Right lobe of liver (tissue), 6 donors: ENCODE measurements around the gene ACRBP. TPM values are rescaled to one million over a fixed set of nuclear protein-coding genes. Genes with fewer than 3 reads are reported as not detected.

ENCODE experiments used
- ATAC-seq, 4 donors: fragments of 200-7000 bp; cut with Tn5 transposase; one replicate each; pipeline ENCODE4 v1.9.1; 2020; ENCODE audit warnings: mild to moderate bottlenecking in 4 of 4, moderate library complexity in 4 of 4
- DNase-seq, 3 donors: peaks; one replicate each; pipeline ENCODE4 v3.0.0-alpha.2; 2020
- H3K27ac ChIP-seq, 3 donors: fragments of 200-600 bp; one replicate each; pipeline ENCODE4 v1.8.0; 2022
- H3K27me3 ChIP-seq, 2 donors: fragments of 200-600 bp; one replicate each; pipeline ENCODE4 v1.8.0; 2022
- H3K36me3 ChIP-seq, 4 donors: fragments of 200-600 bp; sonication (generic) in 1 of 4; one replicate each; pipeline versions ENCODE4 v1.5.1 to v1.8.0; 2017 to 2022; ENCODE audit warnings: control low read depth in 1 of 4
- H3K4me1 ChIP-seq, 4 donors: fragments of 200-600 bp; sonication (generic) in 1 of 4; one replicate each; pipeline versions ENCODE4 v1.5.1 to v1.8.0; 2017 to 2022; ENCODE audit warnings: control low read depth in 1 of 4
- H3K4me3 ChIP-seq, 3 donors: fragments of 200-600 bp; one replicate each; pipeline ENCODE4 v1.8.0; 2022
- H3K9me3 ChIP-seq, 4 donors: fragments of 200-600 bp; sonication (generic) in 1 of 4; one replicate each; pipeline versions ENCODE4 v1.5.1 to v1.8.0; 2017 to 2022; ENCODE audit warnings: control low read depth in 1 of 4
- POLR2A ChIP-seq: fragments of 450-650 bp; IDR thresholded peaks from one replicate; pipeline ENCODE4 v1.6.1; 2017; ENCODE audit warnings: antibody characterized with exemption, mild to moderate bottlenecking
- WGBS: methylation state at CpG from one replicate; pipeline ENCODE4 v1.1.6; 2018; ENCODE audit warnings: low coverage, low lambda C conversion rate; ENCODE audit not compliant: insufficient coverage; ENCODE audit errors: missing lambda C conversion rate; 5-methylcytosine and 5-hydroxymethylcytosine counted together
- intact Hi-C, 2 donors: fragments of 100-400 bp; cut with DNase I; formaldehyde crosslinking; loops; one replicate each; pipeline versions ENCODE4 v1.11.2 to v1.14.1; 2022
- total RNA-seq, 6 experiments: library from RNA; depleted of rRNA in 2 of 6; stranded (reverse); fragments of >200 nt in 2 of 6; fragmentation: NEBNext Ultra II Directional in 3 of 6; extraction: Animal tissue kit (Norgen Biotek cat#: 25700) in 3 of 6; gene quantifications; one replicate each; pipeline versions ENCODE4 v1.1.0 to v1.2.4, GENCODE V29; 2016 to 2023
- TF ChIP-seq, protein P1 (sequence below), 4 donors: fragments of 200-600 bp in 3 of 4; fragments of 450-650 bp in 1 of 4; IDR thresholded peaks; one replicate each; pipeline versions ENCODE4 v1.5.1 to v1.8.0; 2016 to 2022; ENCODE audit warnings: antibody characterized with exemption in 4 of 4, mild to moderate bottlenecking in 2 of 4
- donor health status: DM: no; HTN: yes; CAD: no.
- donor health status: DM: no; HTN: no; CAD: no.
- donor health status: DM: no; HTN: no; CAD: no.
- donor health status: DM: no; HTN: yes; CAD: no.
- donor health status: DM: no; HTN: yes; CAD: no.

The ACRBP gene
- total RNA-seq, 6 experiments from 2014 or later = 0.95 to 3.3 (median 1.7) TPM; not detected in 1

DNA sequence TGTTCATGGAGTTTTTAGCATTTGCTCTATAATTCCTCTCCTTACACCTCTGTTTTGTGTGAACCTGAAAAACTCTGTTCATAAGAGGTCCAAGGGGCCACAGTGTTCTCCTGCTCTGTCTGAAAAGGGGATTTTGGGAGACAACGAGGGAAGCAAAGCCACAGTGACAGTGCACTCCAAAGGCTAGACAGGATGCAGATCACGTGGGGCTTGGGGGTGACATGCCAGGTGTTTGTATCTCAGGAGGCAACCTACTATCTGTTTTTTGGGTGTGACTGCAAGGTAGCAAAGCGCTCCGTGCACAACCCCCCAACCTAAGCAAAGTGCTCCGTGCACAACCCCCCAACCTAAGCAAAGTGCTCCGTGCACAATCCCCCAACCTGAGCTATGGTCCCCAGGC is 35.0 kb downstream of the ACRBP start:
- no peak for ATAC-seq
- intact Hi-C loops = no loop called here

DNA sequence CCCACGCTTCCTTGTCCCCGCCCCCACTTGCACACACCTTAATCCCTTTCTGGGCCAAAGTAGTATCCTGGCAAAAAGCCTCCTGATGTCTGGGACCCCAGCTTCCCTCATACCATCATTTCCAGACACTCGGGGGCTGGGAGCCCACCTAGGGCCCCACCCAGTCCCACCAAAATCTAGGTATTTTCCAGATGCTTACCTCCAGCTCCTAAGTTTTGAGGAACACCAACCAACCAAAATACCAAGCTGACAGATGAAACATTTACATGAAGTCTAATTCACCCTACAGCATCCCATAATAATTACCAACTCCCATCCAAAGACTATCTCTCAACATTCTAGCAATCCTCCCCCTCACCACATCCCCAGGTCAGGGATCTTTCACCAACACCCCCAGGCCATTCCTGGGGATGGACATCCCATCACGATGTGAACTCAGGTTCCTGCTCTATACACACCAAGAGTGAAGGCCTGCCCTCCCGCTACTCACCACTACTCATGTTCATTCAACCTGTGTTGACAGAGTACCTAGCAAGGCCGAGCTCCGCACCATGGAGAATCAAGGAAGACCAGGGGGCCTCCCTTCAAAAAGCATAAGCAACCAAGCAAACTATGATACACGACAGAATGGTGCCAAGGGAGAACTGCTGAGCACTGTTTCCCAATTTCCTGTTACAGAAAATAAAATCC is 38.5 kb downstream of the ACRBP start:
- ATAC-seq = no peak
- TF ChIP-seq, protein P1, sequence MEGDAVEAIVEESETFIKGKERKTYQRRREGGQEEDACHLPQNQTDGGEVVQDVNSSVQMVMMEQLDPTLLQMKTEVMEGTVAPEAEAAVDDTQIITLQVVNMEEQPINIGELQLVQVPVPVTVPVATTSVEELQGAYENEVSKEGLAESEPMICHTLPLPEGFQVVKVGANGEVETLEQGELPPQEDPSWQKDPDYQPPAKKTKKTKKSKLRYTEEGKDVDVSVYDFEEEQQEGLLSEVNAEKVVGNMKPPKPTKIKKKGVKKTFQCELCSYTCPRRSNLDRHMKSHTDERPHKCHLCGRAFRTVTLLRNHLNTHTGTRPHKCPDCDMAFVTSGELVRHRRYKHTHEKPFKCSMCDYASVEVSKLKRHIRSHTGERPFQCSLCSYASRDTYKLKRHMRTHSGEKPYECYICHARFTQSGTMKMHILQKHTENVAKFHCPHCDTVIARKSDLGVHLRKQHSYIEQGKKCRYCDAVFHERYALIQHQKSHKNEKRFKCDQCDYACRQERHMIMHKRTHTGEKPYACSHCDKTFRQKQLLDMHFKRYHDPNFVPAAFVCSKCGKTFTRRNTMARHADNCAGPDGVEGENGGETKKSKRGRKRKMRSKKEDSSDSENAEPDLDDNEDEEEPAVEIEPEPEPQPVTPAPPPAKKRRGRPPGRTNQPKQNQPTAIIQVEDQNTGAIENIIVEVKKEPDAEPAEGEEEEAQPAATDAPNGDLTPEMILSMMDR (IDR thresholded peaks at IDR 0.05) = no peak
- no peak for TF ChIP-seq POLR2A
- intact Hi-C loops = no loop called here
- Histone ChIP-seq H3K27ac (no peak overlapping the region), H3K27me3 (no peaks in the 10 kb centered on the region), H3K4me1 (peaks cover 0 to 30% (median 13%) of the 10 kb centered on the region in 4 donors), H3K9me3 (no peaks in the 10 kb centered on the region), H3K4me3 (no peak overlapping the region), H3K36me3 (no peaks in the 10 kb centered on the region)
- peak in 1 of 3 donors; percentile 31 for DNase-seq
- WGBS = 45% methylated on average over 8 of the region's 8 CpGs

More for the DNA sequence above, 35.0 kb downstream of the ACRBP start:
- Histone ChIP-seq H3K9me3 (no peaks in the 10 kb centered on the region), H3K36me3 (no peaks in the 10 kb centered on the region), H3K4me3 (no peak overlapping the region), H3K27me3 (no peaks in the 10 kb centered on the region), H3K4me1 (peaks cover 0 to 20% (median 7%) of the 10 kb centered on the region in 4 donors), H3K27ac (no peak overlapping the region)
- no peak for DNase-seq
- no peak for TF ChIP-seq POLR2A
- TF ChIP-seq, protein P1 (IDR thresholded peaks at IDR 0.05) = no peak
- WGBS = 36% methylated on average over 2 of the region's 6 CpGs

DNA sequence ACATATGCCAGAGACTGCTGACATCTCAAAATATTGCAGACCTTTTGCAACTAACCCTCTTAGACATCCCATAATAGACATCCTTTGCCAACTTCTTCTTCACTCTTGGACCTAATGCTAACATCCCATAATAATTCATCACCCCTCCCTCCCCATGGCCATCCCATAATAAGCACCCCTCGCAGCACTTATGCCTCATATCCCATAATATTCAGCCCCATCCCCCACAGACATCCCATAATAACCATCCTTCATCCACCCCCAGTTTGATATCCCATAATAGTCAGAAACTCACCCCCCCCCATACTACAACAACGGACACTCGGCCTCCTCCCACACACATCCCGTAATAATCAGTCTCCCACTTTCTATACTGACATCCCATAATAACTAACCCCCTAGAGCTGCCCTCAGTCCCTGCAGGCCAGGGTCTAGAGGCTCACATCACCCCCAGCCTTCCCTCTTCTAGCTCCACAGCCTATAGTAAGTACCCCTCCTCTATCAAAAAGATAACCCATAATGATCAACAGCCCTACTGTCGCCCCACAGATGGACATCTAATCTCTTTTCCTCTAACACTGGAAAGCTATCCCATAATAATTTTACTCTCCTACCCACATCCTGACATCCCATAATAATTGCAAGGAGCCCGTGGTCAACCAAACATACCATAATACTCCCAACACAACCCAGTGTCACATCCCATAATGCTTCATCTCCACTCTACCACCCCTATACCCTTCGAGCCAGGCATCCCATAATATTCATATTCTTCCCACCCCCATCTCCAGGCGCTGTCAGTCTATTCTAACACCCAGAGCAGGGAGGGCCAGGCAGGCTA is 39.3 kb downstream of the ACRBP start:
- no peak for DNase-seq
- 2% methylated on average over 8 of the region's 8 CpGs for WGBS

DNA sequence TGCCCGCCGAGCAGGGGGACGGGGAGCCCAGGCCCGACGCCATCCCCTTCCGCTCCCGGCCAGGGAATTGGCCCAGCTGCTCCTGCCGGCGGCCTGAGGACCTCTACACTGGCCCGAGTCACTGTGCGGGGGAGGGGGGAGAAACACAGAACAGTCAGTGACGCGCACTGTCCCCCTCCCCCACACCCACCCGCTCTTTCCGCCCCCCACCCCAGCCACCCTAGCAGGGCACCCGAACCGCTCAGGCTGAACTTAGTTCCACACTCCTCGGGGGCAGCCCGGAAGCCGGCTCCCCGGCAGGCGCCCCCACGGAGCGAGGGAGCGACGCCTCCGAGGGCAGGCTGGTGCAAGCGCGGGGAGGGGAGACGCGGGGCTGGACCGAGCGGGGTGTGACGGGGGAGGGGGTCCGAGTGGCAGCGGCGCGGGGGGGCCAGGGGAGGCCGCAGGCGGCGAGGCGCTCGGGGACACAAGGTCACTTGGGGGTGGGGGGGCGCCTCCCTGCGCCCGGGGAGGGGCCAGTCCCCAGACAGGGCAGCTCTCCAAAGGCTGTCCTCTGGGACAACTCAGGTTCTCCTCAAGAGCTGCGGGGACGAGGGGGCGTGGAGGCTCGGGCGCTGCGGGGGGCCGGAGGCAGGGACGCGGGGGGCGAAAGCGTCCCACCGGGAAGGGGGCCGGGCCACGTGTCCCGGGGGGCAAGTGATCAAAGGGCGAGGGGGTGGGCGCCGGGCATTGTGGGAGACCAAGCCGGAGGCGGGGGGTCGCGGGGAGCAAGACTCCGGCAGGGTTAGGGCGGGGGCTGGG is 40.7 kb downstream of the ACRBP start:
- peaks cover 0 to 35% (median 11%) of the 10 kb centered on the region in 4 donors for H3K4me1 ChIP-seq
- peak; percentile 55 to 70 (median 62) for ATAC-seq
- intact Hi-C loops = no loop called here

More for the DNA sequence above, 39.3 kb downstream of the ACRBP start:
- no peak for TF ChIP-seq POLR2A
- TF ChIP-seq, protein P1 (IDR thresholded peaks at IDR 0.05) = no peak
- Histone ChIP-seq H3K9me3 (no peaks in the 10 kb centered on the region), H3K27me3 (no peaks in the 10 kb centered on the region), H3K4me1 (peaks cover 0 to 31% (median 11%) of the 10 kb centered on the region in 4 donors), H3K27ac (no peak overlapping the region), H3K4me3 (no peak overlapping the region), H3K36me3 (no peaks in the 10 kb centered on the region)
- intact Hi-C loops = no loop called here
- ATAC-seq = peak in 2 of 4 donors; percentile 0 to 6

More for the DNA sequence above, 40.7 kb downstream of the ACRBP start:
- Histone ChIP-seq H3K36me3 (peaks cover 1 to 10% (median 6%) of the 10 kb centered on the region in 4 donors), H3K9me3 (no peaks in the 10 kb centered on the region), H3K27ac (peak overlapping the region; percentile 85 to 93 (median 86)), H3K27me3 (no peaks in the 10 kb centered on the region), H3K4me3 (peak overlapping the region; percentile 79 to 85 (median 82))
- peak; percentile 78 to 84 (median 84) for DNase-seq
- 0% methylated on average over 4 of the region's 70 CpGs for WGBS
- TF ChIP-seq, protein P1 (IDR thresholded peaks at IDR 0.05) = no peak
- no peak for TF ChIP-seq POLR2A
